OCI-LY3 (cell line): ENCODE results near the gene DYNC1I1.

Experiments
- H2AFZ ChIP-seq: fragments of 200-600, 300-600 bp; shearing (Covaris generic); 2 replicates; pipeline ENCODE4 v1.6.0; 2014; ENCODE audit warnings: antibody characterized with exemption, low read depth, low read length
- H3K27ac ChIP-seq: fragments of 200-600, 300-600 bp; sonication (generic); 2 replicates; pipeline ENCODE4 v1.5.1; 2014; ENCODE audit warnings: mild to moderate bottlenecking, low read length, moderate library complexity, mixed read lengths
- H3K27me3 ChIP-seq: fragments of 200-600, 300-600 bp; sonication (generic); 2 replicates; pipeline ENCODE4 v1.6.1; 2014; ENCODE audit warnings: low read depth, low read length, mixed read lengths
- H3K36me3 ChIP-seq: fragments of 200-600, 300-600 bp; sonication (generic); replicated peaks from 2 replicates; pipeline ENCODE3; 2014; ENCODE audit warnings: low read depth, low read length, mixed read lengths
- H3K4me1 ChIP-seq: fragments of 300-600, 200-600 bp; sonication (generic); 2 replicates; pipeline ENCODE4 v1.6.1; 2014; ENCODE audit warnings: low read length, mixed read lengths
- H3K4me2 ChIP-seq: fragments of 200-600, 300-600 bp; sonication (generic); 2 replicates; pipeline ENCODE4 v1.6.1; 2014; ENCODE audit warnings: low read length, mixed read lengths
- H3K4me3 ChIP-seq: fragments of 300-600, 200-600 bp; sonication (generic); 2 replicates; pipeline ENCODE4 v1.5.1; 2014; ENCODE audit warnings: antibody characterized with exemption, mild to moderate bottlenecking, low read length, moderate library complexity
- H3K79me2 ChIP-seq: fragments of 300-600, 200-600 bp; shearing (Covaris generic); 2 replicates; pipeline ENCODE4 v1.6.1; 2014; ENCODE audit warnings: mild to moderate bottlenecking, low read length, mixed read lengths
- H3K9ac ChIP-seq: fragments of 300-600, 200-600 bp; shearing (Covaris generic); 2 replicates; pipeline ENCODE4 v1.6.0; 2014; ENCODE audit warnings: mild to moderate bottlenecking, low read length, moderate library complexity
- H3K9me3 ChIP-seq: fragments of 200-600, 300-600 bp; shearing (Covaris generic); 2 replicates; pipeline ENCODE4 v1.6.1; 2014; ENCODE audit warnings: low read length, mixed read lengths; ENCODE audit not compliant: insufficient read depth
- H4K20me1 ChIP-seq: fragments of 200-600, 300-600 bp; sonication (generic); 2 replicates; pipeline ENCODE4 v1.6.1; 2016; ENCODE audit warnings: low read length, mixed read lengths; ENCODE audit not compliant: insufficient read depth
- EZH2phosphoT487 ChIP-seq: fragments of 200-600 bp; shearing (Covaris generic); IDR thresholded peaks from 2 replicates; pipeline ENCODE4 v1.6.1; 2018; ENCODE audit warnings: antibody characterized with exemption, mixed run types, low read depth
- TF ChIP-seq, protein P1 (sequence below): fragments of 200-600, 300-600 bp; sonication (generic); IDR thresholded peaks from 2 replicates; pipeline ENCODE4 v1.5.1; 2014; ENCODE audit warnings: antibody characterized with exemption, low read length, low read depth

Gene DYNC1I1

DNA sequence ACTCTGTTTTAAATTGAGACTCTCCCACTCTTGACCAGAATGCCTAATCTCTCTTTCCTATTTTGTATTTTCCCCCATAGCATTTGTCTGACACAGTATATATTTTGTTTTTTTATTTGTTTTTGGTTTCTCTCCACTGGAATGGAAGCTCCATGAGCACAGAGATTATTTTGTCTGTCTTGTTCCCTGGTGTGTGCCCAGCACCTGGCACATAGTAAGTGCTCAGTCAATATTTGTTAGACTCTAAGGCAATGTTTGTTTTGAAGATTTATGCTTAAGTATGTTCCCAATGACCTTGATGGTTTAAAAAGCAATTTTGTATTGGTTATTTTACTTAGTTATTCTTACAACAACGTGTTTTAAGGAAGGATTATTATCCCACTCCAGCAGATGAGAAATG, 201.8 kb downstream of the DYNC1I1 start:
- Histone ChIP-seq H3K9me3 (no peaks in the 10 kb centered on the region), H3K27me3 (no peaks in the 10 kb centered on the region), H3K79me2 (no peaks in the 10 kb centered on the region), H2AFZ (no peak overlapping the region), H3K4me2 (no peak overlapping the region), H3K4me1 (peaks cover 9% of the 10 kb centered on the region), H3K4me3 (no peak overlapping the region), H4K20me1 (no peaks in the 10 kb centered on the region), H3K9ac (no peak overlapping the region), H3K36me3 (no peaks in the 10 kb centered on the region), H3K27ac (no peak overlapping the region)
- TF ChIP-seq, protein P1, sequence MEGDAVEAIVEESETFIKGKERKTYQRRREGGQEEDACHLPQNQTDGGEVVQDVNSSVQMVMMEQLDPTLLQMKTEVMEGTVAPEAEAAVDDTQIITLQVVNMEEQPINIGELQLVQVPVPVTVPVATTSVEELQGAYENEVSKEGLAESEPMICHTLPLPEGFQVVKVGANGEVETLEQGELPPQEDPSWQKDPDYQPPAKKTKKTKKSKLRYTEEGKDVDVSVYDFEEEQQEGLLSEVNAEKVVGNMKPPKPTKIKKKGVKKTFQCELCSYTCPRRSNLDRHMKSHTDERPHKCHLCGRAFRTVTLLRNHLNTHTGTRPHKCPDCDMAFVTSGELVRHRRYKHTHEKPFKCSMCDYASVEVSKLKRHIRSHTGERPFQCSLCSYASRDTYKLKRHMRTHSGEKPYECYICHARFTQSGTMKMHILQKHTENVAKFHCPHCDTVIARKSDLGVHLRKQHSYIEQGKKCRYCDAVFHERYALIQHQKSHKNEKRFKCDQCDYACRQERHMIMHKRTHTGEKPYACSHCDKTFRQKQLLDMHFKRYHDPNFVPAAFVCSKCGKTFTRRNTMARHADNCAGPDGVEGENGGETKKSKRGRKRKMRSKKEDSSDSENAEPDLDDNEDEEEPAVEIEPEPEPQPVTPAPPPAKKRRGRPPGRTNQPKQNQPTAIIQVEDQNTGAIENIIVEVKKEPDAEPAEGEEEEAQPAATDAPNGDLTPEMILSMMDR = no peak
- no peak for TF ChIP-seq EZH2phosphoT487

DNA sequence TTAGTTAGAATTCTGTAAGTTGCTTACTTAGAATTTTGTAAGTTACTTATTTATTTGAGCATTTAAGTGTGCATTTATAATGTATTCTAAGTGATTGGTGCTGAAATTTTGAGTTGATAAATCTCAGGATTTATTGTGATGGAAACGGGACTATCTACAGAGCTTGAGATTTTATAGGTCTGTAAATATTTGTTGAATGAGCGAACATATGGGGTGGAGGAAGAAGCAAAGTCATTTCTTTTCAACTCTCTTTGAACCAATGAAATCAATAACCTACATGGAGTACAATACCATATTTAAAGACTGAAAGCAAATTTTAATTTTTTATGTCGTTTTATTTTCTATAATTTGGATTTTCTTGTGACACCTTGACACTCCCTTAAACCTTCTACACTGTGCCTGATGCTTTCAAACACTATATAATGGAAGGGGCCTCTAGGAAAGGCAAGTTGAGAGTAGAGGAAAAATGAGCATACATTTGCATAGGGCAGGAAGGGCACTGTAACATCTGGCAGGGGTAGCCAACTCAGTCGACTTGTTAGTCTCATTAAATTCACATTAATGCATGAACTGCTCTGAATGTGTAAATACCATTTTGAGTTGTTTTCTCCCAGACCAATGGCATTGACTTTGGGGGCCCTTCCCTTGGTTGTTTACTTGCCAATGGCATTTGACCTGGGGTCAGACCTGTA, 204.2 kb downstream of the DYNC1I1 start:
- H3K27ac ChIP-seq = no peak overlapping the region
- TF ChIP-seq, protein P1 = no peak
- TF ChIP-seq EZH2phosphoT487 = no peak
- H3K36me3 ChIP-seq = no peaks in the 10 kb centered on the region
- H3K79me2 ChIP-seq = no peaks in the 10 kb centered on the region
- H2AFZ ChIP-seq = no peak overlapping the region
- H4K20me1 ChIP-seq = no peaks in the 10 kb centered on the region
- H3K4me1 ChIP-seq = no peaks in the 10 kb centered on the region
- H3K4me2 ChIP-seq = no peak overlapping the region
- no peak overlapping the region for H3K4me3 ChIP-seq
- H3K9ac ChIP-seq = no peak overlapping the region
- H3K9me3 ChIP-seq = no peaks in the 10 kb centered on the region
- H3K27me3 ChIP-seq = no peaks in the 10 kb centered on the region

DNA sequence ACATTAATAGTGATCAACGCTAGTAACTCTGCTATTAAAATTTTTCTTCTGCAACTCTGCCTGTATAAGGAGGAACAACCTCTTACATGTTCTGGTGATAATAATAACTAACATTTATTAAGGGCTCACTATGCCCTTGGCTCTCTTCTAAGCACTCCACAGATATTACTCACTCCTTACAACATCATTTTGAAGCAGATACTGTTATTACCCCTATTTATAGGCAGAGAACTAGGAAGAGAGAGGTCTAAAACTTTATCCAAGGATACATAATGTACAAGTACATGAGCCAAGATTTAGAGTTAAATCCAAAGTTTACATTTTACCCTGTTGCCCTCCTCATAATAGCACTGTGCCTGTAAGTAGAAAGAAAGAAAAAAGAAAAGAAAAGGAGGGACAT, 205.6 kb downstream of the DYNC1I1 start:
- no peak for TF ChIP-seq EZH2phosphoT487
- TF ChIP-seq, protein P1 = no peak
- H3K27ac ChIP-seq = no peak overlapping the region
- H3K36me3 ChIP-seq = no peaks in the 10 kb centered on the region
- H3K4me1 ChIP-seq = no peaks in the 10 kb centered on the region
- H3K4me3 ChIP-seq = no peak overlapping the region
- no peak overlapping the region for H2AFZ ChIP-seq
- H4K20me1 ChIP-seq = no peaks in the 10 kb centered on the region
- no peak overlapping the region for H3K9ac ChIP-seq
- H3K27me3 ChIP-seq = no peaks in the 10 kb centered on the region
- H3K9me3 ChIP-seq = no peaks in the 10 kb centered on the region
- no peaks in the 10 kb centered on the region for H3K79me2 ChIP-seq
- no peak overlapping the region for H3K4me2 ChIP-seq

- H3K4me2 ChIP-seq = no peak overlapping the region
These were observed 207.8 kb downstream of the DYNC1I1 start for GRCh38 chr7:95980167-95980566.

More at GRCh38 chr7:95980167-95980566, 207.8 kb downstream of the DYNC1I1 start:
- Histone ChIP-seq H3K27ac (no peak overlapping the region), H3K4me3 (no peak overlapping the region), H3K27me3 (no peaks in the 10 kb centered on the region), H3K4me1 (no peaks in the 10 kb centered on the region), H3K9me3 (no peaks in the 10 kb centered on the region), H4K20me1 (no peaks in the 10 kb centered on the region), H3K79me2 (no peaks in the 10 kb centered on the region), H3K36me3 (no peaks in the 10 kb centered on the region), H2AFZ (no peak overlapping the region), H3K9ac (no peak overlapping the region)
- TF ChIP-seq, protein P1 = no peak
- TF ChIP-seq EZH2phosphoT487 = no peak
